Neural cell (in vitro differentiated cells): ENCODE measurements around the gene SF3B3. TPM values are rescaled to one million over a fixed set of nuclear protein-coding genes. Genes with fewer than 3 reads are reported as not detected.

Experiments
- H2AFZ ChIP-seq: fragments of 200-600, 300-800 bp; sonication (generic), shearing (Covaris generic); 2 replicates; pipeline ENCODE4 v1.6.0; 2014; ENCODE audit warnings: low read depth, mild to moderate bottlenecking, antibody characterized with exemption, low read length, moderate library complexity
- H3F3A ChIP-seq: fragments of 200-600 bp; shearing (Covaris generic); 2 replicates; pipeline ENCODE4 v1.6.1; 2016; ENCODE audit warnings: mild to moderate bottlenecking, moderate library complexity, mixed read lengths, antibody characterized with exemption, low read length; ENCODE audit not compliant: insufficient read depth, poor library complexity, severe bottlenecking
- H3K27ac ChIP-seq: fragments of 200-600, 300-800 bp; sonication (generic), shearing (Covaris generic); 2 replicates; pipeline ENCODE4 v1.5.1; 2014; ENCODE audit warnings: mild to moderate bottlenecking, low read length, moderate library complexity
- H3K27me3 ChIP-seq: fragments of 300-800, 200-600 bp; sonication (generic), shearing (Covaris generic); 2 replicates; pipeline ENCODE4 v1.6.0; 2014; ENCODE audit warnings: mild to moderate bottlenecking, low read depth, low read length, moderate library complexity; ENCODE audit not compliant: insufficient read depth
- H3K36me3 ChIP-seq: fragments of 300-800, 200-600 bp; sonication (generic), shearing (Covaris generic); 2 replicates; pipeline ENCODE4 v1.5.1; 2014; ENCODE audit warnings: mild to moderate bottlenecking, antibody characterized with exemption, low read length, moderate library complexity; ENCODE audit not compliant: insufficient read depth
- H3K4me2 ChIP-seq: fragments of 300-800, 200-600 bp; sonication (generic), shearing (Covaris generic); 2 replicates; pipeline ENCODE4 v1.6.0; 2014; ENCODE audit warnings: mild to moderate bottlenecking, low read length
- H3K4me3 ChIP-seq: fragments of 300-800, 200-600 bp; sonication (generic), shearing (Covaris generic); 2 replicates; pipeline ENCODE4 v1.5.1; 2014; ENCODE audit warnings: mild to moderate bottlenecking, low read length, moderate library complexity
- H3K79me2 ChIP-seq: fragments of 200-600 bp; shearing (Covaris generic); replicated peaks from 2 replicates; pipeline ENCODE4 v1.6.0; 2014; ENCODE audit warnings: mild to moderate bottlenecking, low read length, moderate library complexity; ENCODE audit not compliant: insufficient read depth
- H3K9ac ChIP-seq: fragments of 300-800, 200-600 bp; sonication (generic), shearing (Covaris generic); 2 replicates; pipeline ENCODE4 v1.6.1; 2016; ENCODE audit warnings: mild to moderate bottlenecking, low read length, mixed read lengths
- H3K9me2 ChIP-seq: fragments of 200-600 bp; shearing (Covaris generic); 2 replicates; pipeline ENCODE4 v1.6.1; 2016; ENCODE audit warnings: mild to moderate bottlenecking, low read length, mixed read lengths; ENCODE audit not compliant: insufficient read depth
- H3K9me3 ChIP-seq: fragments of 200-600, 300-800 bp; sonication (generic), shearing (Covaris generic); 2 replicates; pipeline ENCODE4 v1.6.1; 2016; ENCODE audit warnings: mild to moderate bottlenecking, mixed run types, low read length, moderate library complexity, mixed read lengths
- H4K20me1 ChIP-seq: fragments of 200-600 bp; shearing (Covaris generic); 2 replicates; pipeline ENCODE4 v1.6.1; 2016; ENCODE audit warnings: mild to moderate bottlenecking, mixed run types; ENCODE audit not compliant: insufficient read depth
- EP300 ChIP-seq: fragments of 450-650 bp; conservative IDR thresholded peaks from 2 replicates; pipeline ENCODE4 v1.6.1; 2014; ENCODE audit warnings: antibody characterized with exemption, mild to moderate bottlenecking, moderate library complexity; ENCODE audit not compliant: poor library complexity, severe bottlenecking
- EZH2 ChIP-seq: fragments of 200-600, 300-800 bp; shearing (Covaris generic), sonication (generic); IDR thresholded peaks from 2 replicates; pipeline ENCODE4 v1.6.1; 2014; ENCODE audit warnings: antibody characterized with exemption, low read length, borderline replicate concordance, mild to moderate bottlenecking; ENCODE audit not compliant: insufficient read depth, poor library complexity, severe bottlenecking
- MXI1 ChIP-seq: fragments of 450-650 bp; conservative IDR thresholded peaks from 2 replicates; pipeline ENCODE4 v1.6.1; 2014; ENCODE audit warnings: antibody characterized with exemption, mild to moderate bottlenecking; ENCODE audit not compliant: poor library complexity, severe bottlenecking
- POLR2AphosphoS5 ChIP-seq: IDR thresholded peaks from 2 replicates; pipeline ENCODE4 v1.6.1; 2012
- RAD21 ChIP-seq: fragments of 450-650 bp; conservative IDR thresholded peaks from 2 replicates; pipeline ENCODE4 v1.6.1; 2014; ENCODE audit warnings: antibody characterized with exemption, mild to moderate bottlenecking, moderate library complexity
- SMC3 ChIP-seq: fragments of 450-650 bp; conservative IDR thresholded peaks from 2 replicates; pipeline ENCODE4 v1.6.1; 2014; ENCODE audit warnings: antibody characterized with exemption, mild to moderate bottlenecking, moderate library complexity; ENCODE audit not compliant: poor library complexity
- TAF1 ChIP-seq: IDR thresholded peaks from 2 replicates; pipeline ENCODE4 v1.6.1; 2012; ENCODE audit warnings: low read depth
- polyA plus RNA-seq: library from polyadenylated mRNA; depleted of rRNA; stranded (reverse); fragments of >200 nt; gene quantifications from 2 replicates; pipeline ENCODE4 v1.2.3, GENCODE V29; 2014
- TF ChIP-seq, protein P1 (sequence below): fragments of 450-650 bp; IDR thresholded peaks from 2 replicates; pipeline ENCODE4 v1.5.1; 2014; ENCODE audit warnings: antibody characterized with exemption, mild to moderate bottlenecking, moderate library complexity; ENCODE audit not compliant: poor library complexity, severe bottlenecking
- TF ChIP-seq, protein P2 (sequence below): IDR thresholded peaks from 2 replicates; pipeline ENCODE4 v1.6.1; 2012; ENCODE audit warnings: borderline replicate concordance

Gene SF3B3
- polyA plus RNA-seq, 1 donor from 2014 or later = 90.0 TPM

DNA sequence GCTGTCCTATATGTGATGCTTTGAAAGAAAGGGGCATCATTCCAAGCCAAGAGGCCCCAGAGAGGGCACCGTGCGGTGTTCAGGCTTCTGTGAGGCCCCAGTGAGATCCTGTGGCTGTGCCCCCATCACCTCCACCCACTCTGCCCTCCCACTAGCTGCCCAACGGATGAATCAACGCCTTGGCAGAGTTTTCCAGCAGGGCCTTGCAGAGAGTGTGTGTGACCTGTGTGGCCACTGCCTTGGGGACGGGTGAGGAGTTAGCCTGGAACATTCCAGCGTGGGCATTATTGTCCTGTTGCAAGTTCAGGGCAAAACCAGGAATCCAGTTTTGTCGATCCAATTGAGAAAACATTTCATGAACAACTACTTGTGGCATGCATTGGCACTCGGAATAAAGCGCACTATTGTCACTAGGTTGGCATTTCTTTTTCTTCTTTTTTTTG lies 53.7 kb downstream of the SF3B3 start:
- H3F3A ChIP-seq = no peaks in the 10 kb centered on the region
- H3K9me2 ChIP-seq = no peaks in the 10 kb centered on the region
- no peaks in the 10 kb centered on the region for H3K36me3 ChIP-seq
- H3K4me2 ChIP-seq = no peak overlapping the region
- no peak for TF ChIP-seq MXI1
- no peak for TF ChIP-seq RAD21
- no peak for TF ChIP-seq EZH2
- TF ChIP-seq TAF1 = no peak
- no peak for TF ChIP-seq EP300
- TF ChIP-seq, protein P1, sequence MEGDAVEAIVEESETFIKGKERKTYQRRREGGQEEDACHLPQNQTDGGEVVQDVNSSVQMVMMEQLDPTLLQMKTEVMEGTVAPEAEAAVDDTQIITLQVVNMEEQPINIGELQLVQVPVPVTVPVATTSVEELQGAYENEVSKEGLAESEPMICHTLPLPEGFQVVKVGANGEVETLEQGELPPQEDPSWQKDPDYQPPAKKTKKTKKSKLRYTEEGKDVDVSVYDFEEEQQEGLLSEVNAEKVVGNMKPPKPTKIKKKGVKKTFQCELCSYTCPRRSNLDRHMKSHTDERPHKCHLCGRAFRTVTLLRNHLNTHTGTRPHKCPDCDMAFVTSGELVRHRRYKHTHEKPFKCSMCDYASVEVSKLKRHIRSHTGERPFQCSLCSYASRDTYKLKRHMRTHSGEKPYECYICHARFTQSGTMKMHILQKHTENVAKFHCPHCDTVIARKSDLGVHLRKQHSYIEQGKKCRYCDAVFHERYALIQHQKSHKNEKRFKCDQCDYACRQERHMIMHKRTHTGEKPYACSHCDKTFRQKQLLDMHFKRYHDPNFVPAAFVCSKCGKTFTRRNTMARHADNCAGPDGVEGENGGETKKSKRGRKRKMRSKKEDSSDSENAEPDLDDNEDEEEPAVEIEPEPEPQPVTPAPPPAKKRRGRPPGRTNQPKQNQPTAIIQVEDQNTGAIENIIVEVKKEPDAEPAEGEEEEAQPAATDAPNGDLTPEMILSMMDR = no peak
- TF ChIP-seq, protein P2, sequence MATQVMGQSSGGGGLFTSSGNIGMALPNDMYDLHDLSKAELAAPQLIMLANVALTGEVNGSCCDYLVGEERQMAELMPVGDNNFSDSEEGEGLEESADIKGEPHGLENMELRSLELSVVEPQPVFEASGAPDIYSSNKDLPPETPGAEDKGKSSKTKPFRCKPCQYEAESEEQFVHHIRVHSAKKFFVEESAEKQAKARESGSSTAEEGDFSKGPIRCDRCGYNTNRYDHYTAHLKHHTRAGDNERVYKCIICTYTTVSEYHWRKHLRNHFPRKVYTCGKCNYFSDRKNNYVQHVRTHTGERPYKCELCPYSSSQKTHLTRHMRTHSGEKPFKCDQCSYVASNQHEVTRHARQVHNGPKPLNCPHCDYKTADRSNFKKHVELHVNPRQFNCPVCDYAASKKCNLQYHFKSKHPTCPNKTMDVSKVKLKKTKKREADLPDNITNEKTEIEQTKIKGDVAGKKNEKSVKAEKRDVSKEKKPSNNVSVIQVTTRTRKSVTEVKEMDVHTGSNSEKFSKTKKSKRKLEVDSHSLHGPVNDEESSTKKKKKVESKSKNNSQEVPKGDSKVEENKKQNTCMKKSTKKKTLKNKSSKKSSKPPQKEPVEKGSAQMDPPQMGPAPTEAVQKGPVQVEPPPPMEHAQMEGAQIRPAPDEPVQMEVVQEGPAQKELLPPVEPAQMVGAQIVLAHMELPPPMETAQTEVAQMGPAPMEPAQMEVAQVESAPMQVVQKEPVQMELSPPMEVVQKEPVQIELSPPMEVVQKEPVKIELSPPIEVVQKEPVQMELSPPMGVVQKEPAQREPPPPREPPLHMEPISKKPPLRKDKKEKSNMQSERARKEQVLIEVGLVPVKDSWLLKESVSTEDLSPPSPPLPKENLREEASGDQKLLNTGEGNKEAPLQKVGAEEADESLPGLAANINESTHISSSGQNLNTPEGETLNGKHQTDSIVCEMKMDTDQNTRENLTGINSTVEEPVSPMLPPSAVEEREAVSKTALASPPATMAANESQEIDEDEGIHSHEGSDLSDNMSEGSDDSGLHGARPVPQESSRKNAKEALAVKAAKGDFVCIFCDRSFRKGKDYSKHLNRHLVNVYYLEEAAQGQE = no peak
- TF ChIP-seq SMC3 = no peak
- TF ChIP-seq POLR2AphosphoS5 = no peak
- H4K20me1 ChIP-seq = no peaks in the 10 kb centered on the region
- no peaks in the 10 kb centered on the region for H3K27me3 ChIP-seq
- H2AFZ ChIP-seq = no peak overlapping the region
- no peak overlapping the region for H3K9ac ChIP-seq
- H3K79me2 ChIP-seq = no peaks in the 10 kb centered on the region
- H3K4me3 ChIP-seq = no peak overlapping the region
- no peaks in the 10 kb centered on the region for H3K9me3 ChIP-seq
- H3K27ac ChIP-seq = no peak overlapping the region

DNA sequence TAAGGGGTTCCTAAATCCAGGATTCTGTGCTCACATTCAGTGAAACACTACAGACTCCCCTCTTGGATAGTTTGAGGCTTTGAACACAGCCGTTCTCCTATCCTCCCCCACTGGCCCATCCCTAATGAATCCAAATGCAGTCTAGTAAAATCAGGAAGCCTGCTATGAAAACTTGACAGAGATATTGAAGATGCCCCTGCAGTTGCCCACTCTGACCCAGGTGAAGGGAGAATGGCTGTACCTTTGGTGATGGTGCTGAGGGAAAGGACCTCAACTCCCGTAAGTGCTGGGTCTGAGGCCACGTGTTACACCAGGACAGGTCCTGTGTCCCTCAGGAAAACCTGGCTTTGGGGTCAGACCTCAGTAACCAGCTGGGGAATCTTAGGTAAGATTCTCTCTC lies 54.4 kb downstream of the SF3B3 start:
- H2AFZ ChIP-seq = no peak overlapping the region

More for the DNA sequence above, 54.4 kb downstream of the SF3B3 start:
- Histone ChIP-seq H3F3A (no peaks in the 10 kb centered on the region), H3K27ac (no peak overlapping the region), H3K9me2 (no peaks in the 10 kb centered on the region), H3K4me2 (no peak overlapping the region), H3K4me3 (no peak overlapping the region), H3K27me3 (no peaks in the 10 kb centered on the region), H4K20me1 (no peaks in the 10 kb centered on the region), H3K9ac (no peak overlapping the region), H3K79me2 (no peaks in the 10 kb centered on the region), H3K9me3 (no peaks in the 10 kb centered on the region), H3K36me3 (no peaks in the 10 kb centered on the region)
- TF ChIP-seq EZH2 = no peak
- no peak for TF ChIP-seq MXI1
- no peak for TF ChIP-seq EP300
